GM12873 (cell line): Measurements from ENCODE around the gene MRPL1.

ENCODE experiments used
- TF ChIP-seq, protein P1 (sequence below): IDR thresholded peaks from 2 replicates; pipeline ENCODE4 v1.5.1; 2012; ENCODE audit warnings: low read depth, mild to moderate bottlenecking, moderate library complexity, low read length, control low read depth; ENCODE audit not compliant: insufficient read depth; ENCODE audit errors: missing control alignments

MRPL1 gene

DNA sequence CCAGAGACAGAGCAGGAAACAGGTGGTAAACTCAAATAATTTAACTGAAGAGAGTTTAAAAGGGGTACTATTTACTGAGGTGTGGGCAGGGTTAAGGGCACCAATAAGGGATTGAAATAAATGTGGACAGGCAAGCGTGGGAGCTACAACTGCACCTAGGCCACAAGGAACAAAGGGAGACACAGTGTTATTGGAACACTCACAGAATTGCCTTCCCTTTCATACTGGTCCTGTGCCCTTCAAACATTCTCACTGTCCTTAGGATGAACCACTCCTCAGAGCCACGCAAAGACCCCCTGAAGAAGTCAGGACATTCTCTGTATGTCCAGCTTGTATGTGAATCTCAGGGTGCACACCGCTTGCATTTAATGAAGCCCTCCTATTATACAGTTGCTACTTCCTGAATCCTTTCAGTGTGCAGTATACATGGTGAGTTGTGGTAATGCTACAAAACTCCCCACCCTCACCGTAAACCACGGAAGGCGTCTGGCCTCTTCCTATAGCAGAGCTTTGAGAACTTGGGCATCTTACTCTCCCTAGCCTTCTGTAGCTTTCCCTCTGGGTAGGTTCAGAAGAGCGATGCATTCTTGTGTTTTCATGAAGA, 9.6 kb upstream of the MRPL1 start:
- TF ChIP-seq, protein P1, sequence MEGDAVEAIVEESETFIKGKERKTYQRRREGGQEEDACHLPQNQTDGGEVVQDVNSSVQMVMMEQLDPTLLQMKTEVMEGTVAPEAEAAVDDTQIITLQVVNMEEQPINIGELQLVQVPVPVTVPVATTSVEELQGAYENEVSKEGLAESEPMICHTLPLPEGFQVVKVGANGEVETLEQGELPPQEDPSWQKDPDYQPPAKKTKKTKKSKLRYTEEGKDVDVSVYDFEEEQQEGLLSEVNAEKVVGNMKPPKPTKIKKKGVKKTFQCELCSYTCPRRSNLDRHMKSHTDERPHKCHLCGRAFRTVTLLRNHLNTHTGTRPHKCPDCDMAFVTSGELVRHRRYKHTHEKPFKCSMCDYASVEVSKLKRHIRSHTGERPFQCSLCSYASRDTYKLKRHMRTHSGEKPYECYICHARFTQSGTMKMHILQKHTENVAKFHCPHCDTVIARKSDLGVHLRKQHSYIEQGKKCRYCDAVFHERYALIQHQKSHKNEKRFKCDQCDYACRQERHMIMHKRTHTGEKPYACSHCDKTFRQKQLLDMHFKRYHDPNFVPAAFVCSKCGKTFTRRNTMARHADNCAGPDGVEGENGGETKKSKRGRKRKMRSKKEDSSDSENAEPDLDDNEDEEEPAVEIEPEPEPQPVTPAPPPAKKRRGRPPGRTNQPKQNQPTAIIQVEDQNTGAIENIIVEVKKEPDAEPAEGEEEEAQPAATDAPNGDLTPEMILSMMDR: no peak

DNA sequence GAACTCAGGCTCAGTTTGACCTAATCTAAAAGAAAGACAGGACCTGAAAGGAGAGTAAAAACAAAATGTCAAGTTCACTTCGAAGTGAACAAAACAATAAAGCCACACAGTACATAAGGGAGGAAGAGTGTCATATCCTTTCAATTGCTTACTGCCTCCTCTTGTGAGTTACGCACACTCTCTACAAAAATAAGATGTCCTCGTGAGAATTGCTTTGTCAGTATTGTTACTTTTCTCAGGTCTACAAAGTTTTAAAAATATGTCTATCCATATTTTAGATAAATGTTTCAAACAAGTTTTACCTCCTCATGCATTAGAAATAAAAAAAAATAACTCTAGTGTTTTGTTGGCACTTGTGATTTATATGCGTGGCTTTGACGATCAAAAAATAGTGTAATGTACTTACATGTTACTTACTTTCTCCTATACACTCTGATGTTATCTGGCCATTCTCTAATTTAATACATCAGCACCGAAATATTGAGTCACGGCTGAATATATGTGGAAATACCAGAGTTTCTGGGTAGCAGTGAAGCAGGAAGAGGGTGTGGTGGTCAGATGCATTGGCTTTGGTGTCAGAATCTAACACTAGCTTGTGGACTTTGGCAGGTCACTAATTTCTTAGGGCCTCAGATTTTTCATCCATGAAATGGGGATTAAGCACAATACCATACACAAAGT, 8.1 kb upstream of the MRPL1 start:
- TF ChIP-seq, protein P1: no peak

DNA sequence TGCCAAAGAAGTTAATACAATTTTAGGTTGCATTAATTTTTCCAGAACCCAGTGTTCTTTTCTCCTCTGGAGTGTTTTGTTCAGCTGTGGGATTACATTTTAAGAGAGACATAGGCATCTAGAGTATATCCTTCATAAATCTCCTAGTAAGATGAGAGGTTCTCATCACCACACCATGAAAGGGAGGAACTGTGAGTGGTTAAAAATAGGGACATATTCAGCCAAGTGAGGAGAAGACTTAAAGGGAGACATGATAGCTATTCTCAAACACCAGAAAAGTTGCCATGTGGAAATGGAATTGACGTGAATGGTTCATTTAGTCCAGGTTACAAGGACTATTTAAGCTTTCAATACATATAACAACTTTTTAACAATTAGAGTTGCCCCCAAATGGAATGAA, 6.5 kb upstream of the MRPL1 start:
- TF ChIP-seq, protein P1: no peak

- TF ChIP-seq, protein P1: no peak
These were observed 3.4 kb upstream of the MRPL1 start for GRCh38 chr4:77859256-77859655.

GRCh38 chr4:77861495-77861894, 1.1 kb upstream of the MRPL1 start:
- TF ChIP-seq, protein P1: no peak

DNA sequence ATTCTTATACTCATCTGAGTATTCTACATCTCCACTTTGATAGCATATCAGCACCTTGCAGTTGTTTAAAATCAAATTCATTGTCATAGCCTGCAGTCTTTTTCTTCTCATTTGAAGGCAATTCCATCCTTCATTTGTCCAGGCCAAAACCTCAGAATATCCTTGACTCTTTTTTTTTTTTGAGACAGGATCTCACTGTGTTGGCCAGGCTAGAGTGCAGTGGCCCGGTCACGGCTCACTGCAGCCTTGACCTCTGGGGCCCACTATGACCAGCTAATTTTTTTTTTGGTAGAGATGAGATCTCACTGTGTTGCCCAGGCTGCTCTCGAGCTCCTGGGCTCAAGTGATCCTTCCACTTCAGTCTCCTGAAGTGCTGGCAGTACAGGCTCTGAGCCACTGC, 2.6 kb downstream of the MRPL1 start:
- TF ChIP-seq, protein P1: no peak

- TF ChIP-seq, protein P1: no peak
These were observed 10.3 kb downstream of the MRPL1 start for GRCh38 chr4:77872723-77873445.
